Fibroblast of lung (primary cell): ENCODE results near the gene ERBB4.

ENCODE experiments used
- CTCF ChIP-seq, 2 donors: IDR thresholded peaks in 1 of 2; conservative IDR thresholded peaks in 1 of 2; 1 replicate in 1 of 2; 2 replicates in 1 of 2; pipeline ENCODE4 v1.5.1; 2011 to 2012; ENCODE audit warnings: low read length in 2 of 2, control low read depth in 1 of 2, inconsistent platforms in 1 of 2, low read depth in 1 of 2, mild to moderate bottlenecking in 1 of 2
- EZH2 ChIP-seq: IDR thresholded peaks from 2 replicates; pipeline ENCODE4 v1.5.1; 2012; ENCODE audit warnings: low read length, control low read depth, mild to moderate bottlenecking; ENCODE audit errors: missing control alignments

GRCh38 chr2:212556296-212556695 is 17.7 kb upstream of the ERBB4 start:
- TF ChIP-seq CTCF (conservative IDR thresholded peaks at IDR 0.05 in 1 of 2, IDR thresholded peaks at IDR 0.05 in 1 of 2; ENCODE audit: low read depth in 1 of 2, low read length in 2 of 2), result no peak
- no peak for TF ChIP-seq EZH2
